ENCODE results near the gene MEN1. TPM values are rescaled to one million over a fixed set of nuclear protein-coding genes. Genes with fewer than 3 reads are reported as not detected.

MEN1 gene
- total RNA-seq, 2 experiments from 2014 or later = 25.8 to 29.0 TPM

DNA sequence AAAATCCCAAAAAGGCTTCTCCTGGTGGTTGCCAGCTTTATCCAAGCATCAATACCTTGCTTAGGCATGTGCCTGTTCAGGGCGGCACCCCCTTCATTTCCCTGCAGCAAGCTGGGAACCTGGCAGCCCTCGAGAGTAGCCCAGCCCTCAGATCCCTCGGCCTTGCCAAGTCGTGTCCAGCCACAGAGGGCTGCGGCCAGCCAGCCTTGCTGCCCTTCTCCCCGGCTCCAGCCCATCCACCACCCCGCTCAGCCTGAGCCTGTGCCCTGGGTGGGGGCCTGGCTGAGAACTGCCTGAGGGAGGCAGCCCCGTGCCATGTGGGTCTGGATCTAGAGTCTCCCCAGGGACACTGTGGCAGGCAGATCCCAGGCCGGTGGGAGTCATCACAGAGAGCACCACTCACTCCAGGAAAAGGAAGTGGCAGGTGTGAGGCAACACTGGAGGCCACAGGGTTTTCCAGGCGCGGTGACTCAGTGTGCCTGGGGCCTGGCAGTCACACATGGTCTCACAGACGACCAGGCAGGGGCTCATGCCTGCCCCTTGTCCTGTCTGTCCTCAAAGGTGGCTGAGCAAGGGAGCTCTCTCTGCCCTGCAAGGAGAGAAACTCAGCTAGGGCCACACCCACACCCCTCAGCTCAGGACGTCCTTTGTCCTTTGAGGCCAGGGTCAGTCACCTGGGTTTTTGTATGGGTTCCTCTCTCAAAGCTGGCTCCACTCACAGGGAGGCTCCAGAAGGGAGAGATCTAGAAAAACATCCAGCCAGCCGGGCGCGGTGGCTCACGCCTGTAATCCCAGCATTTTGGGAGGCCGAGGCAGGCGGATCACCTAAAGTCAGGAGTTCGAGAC lies 46.3 kb upstream of the MEN1 start:
- Mint-ChIP-seq H3K27ac (peak overlapping the region; percentile 89), H3K9me3 (no peaks in the 10 kb centered on the region), H3K36me3 (ENCODE audit: low read depth) (peaks cover 64% of the 10 kb centered on the region), H3K4me1 (ENCODE audit: low read depth) (peaks cover 91% of the 10 kb centered on the region), H3K27me3 (no peaks in the 10 kb centered on the region), H3K4me3 (peak overlapping the region; percentile 38)
- DNase-seq (peak; percentile 82), ATAC-seq (peak; percentile 7)
- ChIA-PET POLR2A (interaction anchor here (1.1 to 26.2 kb wide), 5 partner anchors 4 to 32 kb away, joined by 5 to 768 read pairs (median 320); partner anchors contain the start of genes CDC42BPG and EHD1), CTCF (interaction anchor here (2.6 to 28.9 kb wide), 3 partner anchors 8 to 30 kb away, joined by 20 to 1168 read pairs (median 316); partner anchors contain the start of gene EHD1)
- no peak for TF ChIP-seq CTCF (IDR thresholded peaks at IDR 0.05)
- intact Hi-C loops (cut with micrococcal nuclease) = no loop called here

DNA sequence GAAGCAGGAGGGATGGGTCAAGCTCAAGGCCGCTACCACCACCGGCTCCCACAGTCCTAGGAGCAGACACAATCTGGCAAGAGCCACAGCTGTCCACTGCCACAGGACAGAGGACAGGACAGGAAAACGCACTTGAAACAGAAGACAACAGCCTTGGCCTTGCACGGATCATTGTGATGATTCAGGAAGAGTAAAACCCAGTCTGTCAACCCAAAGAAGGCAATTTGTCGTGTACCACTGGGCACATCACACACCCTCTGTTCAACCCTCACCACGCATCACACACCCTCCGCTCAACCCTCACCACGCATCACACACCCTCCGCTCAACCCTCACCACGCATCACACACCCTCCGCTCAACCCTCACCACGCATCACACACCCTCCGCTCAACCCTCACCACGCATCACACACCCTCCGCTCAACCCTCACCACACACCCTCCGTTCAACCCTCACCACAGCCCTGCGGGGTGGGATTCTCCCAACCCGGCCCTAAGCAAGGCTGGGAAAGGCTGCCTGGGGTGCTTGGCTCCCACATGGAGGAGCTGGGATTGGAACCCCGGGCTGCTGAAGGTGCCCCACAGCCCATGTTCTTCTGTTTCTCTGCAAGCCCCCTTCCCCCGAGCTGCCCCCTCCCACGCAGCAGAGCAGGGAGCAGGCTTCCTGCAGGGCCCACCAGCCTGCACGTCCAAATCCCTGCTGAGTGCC lies 45.4 kb upstream of the MEN1 start:
- ChIA-PET CTCF (interaction anchor here (2.6 to 28.9 kb wide), 3 partner anchors 8 to 31 kb away, joined by 20 to 1168 read pairs (median 316); partner anchors contain the start of gene EHD1), POLR2A (interaction anchor here (1.0 to 26.2 kb wide), 5 partner anchors 3 to 46 kb away, joined by 4 to 768 read pairs (median 320); partner anchors contain the start of genes CDC42BPG and EHD1)
- no peak for TF ChIP-seq CTCF (IDR thresholded peaks at IDR 0.05)
- Mint-ChIP-seq H3K9me3 (no peaks in the 10 kb centered on the region), H3K4me1 (ENCODE audit: low read depth) (peaks cover 91% of the 10 kb centered on the region), H3K27ac (peak overlapping the region; percentile 89), H3K4me3 (peak overlapping the region; percentile 48), H3K36me3 (ENCODE audit: low read depth) (peaks cover 62% of the 10 kb centered on the region), H3K27me3 (no peaks in the 10 kb centered on the region)
- no peak for ATAC-seq
- no peak for DNase-seq
- intact Hi-C loops (cut with micrococcal nuclease) = no loop called here

DNA sequence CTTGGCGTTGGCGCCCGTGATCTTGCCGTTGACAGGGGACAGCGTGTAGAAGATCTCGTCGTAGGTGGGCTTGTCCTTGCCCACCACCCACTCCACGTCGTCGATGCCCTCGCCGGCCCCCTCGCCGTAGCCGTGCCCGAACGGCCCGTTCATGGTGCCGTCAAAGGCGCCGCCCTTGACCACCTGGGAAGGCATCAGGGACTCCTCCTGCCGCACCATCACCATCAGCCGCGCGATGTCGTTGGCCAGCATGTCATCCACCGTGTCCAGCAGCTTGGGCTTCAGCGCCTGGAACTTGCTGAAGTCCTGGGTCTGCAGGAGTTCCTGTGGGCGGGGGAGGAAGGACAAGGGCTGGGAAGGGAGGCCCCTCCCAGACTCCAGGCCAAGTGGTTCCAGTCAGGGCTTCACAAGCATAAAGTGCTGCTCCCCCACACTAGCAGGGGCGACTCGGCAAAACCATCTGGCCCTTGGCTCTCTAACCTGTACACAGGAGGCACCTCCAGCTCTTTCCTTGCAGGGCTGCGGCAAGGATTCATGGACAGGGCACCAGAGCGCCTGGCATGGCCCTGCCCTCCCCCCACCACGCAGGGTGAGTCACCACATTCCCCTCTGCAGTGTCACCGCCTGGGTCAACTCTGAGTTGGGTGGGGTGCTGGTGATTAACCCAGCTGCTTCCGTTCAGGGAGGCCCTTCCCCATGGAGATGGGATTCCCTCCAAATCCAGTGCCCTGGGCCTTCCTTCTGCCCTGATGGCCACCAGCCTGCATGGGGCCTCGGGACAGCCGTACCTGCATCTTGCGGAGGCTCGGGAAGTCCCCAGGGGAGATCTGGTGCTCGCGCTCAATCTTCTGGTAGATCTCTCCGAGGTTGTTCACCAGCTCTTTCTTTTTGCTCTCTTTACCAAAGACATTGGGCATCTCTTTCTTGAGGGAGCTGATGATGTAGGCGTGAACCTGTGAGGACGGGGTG lies 44.5 kb upstream of the MEN1 start:
- peaks cover 58% of the 10 kb centered on the region for H3K36me3 Mint-ChIP-seq (ENCODE audit: low read depth)
- no peak for TF ChIP-seq CTCF (IDR thresholded peaks at IDR 0.05)
- CTCF ChIA-PET = interaction anchor here (1.0 to 28.9 kb wide), 4 partner anchors 8 to 263 kb away, joined by 3 to 1168 read pairs (median 168); partner anchors contain the start of genes EHD1 and ZNHIT2
- peaks cover 91% of the 10 kb centered on the region for H3K4me1 Mint-ChIP-seq (ENCODE audit: low read depth)
- ATAC-seq (no peak), DNase-seq (peak; percentile 69)
- H3K27ac Mint-ChIP-seq = peak overlapping the region; percentile 89
- peak overlapping the region; percentile 48 for H3K4me3 Mint-ChIP-seq
- no peaks in the 10 kb centered on the region for H3K9me3 Mint-ChIP-seq
- intact Hi-C loops (cut with micrococcal nuclease) = no loop called here
- POLR2A ChIA-PET = interaction anchor here (0.6 to 26.2 kb wide), 5 partner anchors 9 to 260 kb away, joined by 3 to 768 read pairs (median 8); partner anchors contain the start of gene EHD1
- no peaks in the 10 kb centered on the region for H3K27me3 Mint-ChIP-seq

- DNase-seq = no peak
- peak overlapping the region; percentile 89 for H3K27ac Mint-ChIP-seq
- no peaks in the 10 kb centered on the region for H3K27me3 Mint-ChIP-seq
- POLR2A ChIA-PET = interaction anchor here (18.5 to 26.2 kb wide), 2 partner anchors 9 to 25 kb away, joined by 320 to 768 read pairs; partner anchors contain the start of gene EHD1
- no peak for ATAC-seq
- TF ChIP-seq CTCF (IDR thresholded peaks at IDR 0.05) = no peak
- H3K36me3 Mint-ChIP-seq (ENCODE audit: low read depth) = peaks cover 55% of the 10 kb centered on the region
- CTCF ChIA-PET = interaction anchor here (1.0 to 28.9 kb wide), 3 partner anchors 10 to 264 kb away, joined by 3 to 1168 read pairs (median 316); partner anchors contain the start of genes EHD1 and ZNHIT2
- H3K4me3 Mint-ChIP-seq = peak overlapping the region; percentile 9
- intact Hi-C loops (cut with micrococcal nuclease) = no loop called here
- no peaks in the 10 kb centered on the region for H3K9me3 Mint-ChIP-seq
- H3K4me1 Mint-ChIP-seq (ENCODE audit: low read depth) = peaks cover 91% of the 10 kb centered on the region
These were observed 43.8 kb upstream of the MEN1 start for GRCh38 chr11:64854157-64854533.

Measured in activated CD8-positive, alpha-beta T cell treated with anti-CD3 and anti-CD28 coated beads for 36 hours (primary cell).